Mammary microvascular endothelial cell (primary cell): ENCODE results near the gene ANKRD17. TPM values are rescaled to one million over a fixed set of nuclear protein-coding genes. Genes with fewer than 3 reads are reported as not detected.

Experiments
- total RNA-seq: library from RNA; depleted of rRNA; stranded (reverse); fragments of >200 nt; gene quantifications from 2 replicates; pipeline ENCODE4 v1.2.3, GENCODE V29; 2015

The ANKRD17 gene, protein sequence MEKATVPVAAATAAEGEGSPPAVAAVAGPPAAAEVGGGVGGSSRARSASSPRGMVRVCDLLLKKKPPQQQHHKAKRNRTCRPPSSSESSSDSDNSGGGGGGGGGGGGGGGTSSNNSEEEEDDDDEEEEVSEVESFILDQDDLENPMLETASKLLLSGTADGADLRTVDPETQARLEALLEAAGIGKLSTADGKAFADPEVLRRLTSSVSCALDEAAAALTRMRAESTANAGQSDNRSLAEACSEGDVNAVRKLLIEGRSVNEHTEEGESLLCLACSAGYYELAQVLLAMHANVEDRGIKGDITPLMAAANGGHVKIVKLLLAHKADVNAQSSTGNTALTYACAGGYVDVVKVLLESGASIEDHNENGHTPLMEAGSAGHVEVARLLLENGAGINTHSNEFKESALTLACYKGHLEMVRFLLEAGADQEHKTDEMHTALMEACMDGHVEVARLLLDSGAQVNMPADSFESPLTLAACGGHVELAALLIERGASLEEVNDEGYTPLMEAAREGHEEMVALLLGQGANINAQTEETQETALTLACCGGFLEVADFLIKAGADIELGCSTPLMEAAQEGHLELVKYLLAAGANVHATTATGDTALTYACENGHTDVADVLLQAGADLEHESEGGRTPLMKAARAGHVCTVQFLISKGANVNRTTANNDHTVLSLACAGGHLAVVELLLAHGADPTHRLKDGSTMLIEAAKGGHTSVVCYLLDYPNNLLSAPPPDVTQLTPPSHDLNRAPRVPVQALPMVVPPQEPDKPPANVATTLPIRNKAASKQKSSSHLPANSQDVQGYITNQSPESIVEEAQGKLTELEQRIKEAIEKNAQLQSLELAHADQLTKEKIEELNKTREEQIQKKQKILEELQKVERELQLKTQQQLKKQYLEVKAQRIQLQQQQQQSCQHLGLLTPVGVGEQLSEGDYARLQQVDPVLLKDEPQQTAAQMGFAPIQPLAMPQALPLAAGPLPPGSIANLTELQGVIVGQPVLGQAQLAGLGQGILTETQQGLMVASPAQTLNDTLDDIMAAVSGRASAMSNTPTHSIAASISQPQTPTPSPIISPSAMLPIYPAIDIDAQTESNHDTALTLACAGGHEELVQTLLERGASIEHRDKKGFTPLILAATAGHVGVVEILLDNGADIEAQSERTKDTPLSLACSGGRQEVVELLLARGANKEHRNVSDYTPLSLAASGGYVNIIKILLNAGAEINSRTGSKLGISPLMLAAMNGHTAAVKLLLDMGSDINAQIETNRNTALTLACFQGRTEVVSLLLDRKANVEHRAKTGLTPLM (N-terminal part only)
- 35.1 and 36.6 TPM in 2 replicates for total RNA-seq

GRCh38 chr4:73258686-73259570 is at the start of gene ANKRD17:
TSS of gene ANKRD17 (minus strand) at chr4:73258798. CDS start at chr4:73258668, 130 bp downstream.

DNA sequence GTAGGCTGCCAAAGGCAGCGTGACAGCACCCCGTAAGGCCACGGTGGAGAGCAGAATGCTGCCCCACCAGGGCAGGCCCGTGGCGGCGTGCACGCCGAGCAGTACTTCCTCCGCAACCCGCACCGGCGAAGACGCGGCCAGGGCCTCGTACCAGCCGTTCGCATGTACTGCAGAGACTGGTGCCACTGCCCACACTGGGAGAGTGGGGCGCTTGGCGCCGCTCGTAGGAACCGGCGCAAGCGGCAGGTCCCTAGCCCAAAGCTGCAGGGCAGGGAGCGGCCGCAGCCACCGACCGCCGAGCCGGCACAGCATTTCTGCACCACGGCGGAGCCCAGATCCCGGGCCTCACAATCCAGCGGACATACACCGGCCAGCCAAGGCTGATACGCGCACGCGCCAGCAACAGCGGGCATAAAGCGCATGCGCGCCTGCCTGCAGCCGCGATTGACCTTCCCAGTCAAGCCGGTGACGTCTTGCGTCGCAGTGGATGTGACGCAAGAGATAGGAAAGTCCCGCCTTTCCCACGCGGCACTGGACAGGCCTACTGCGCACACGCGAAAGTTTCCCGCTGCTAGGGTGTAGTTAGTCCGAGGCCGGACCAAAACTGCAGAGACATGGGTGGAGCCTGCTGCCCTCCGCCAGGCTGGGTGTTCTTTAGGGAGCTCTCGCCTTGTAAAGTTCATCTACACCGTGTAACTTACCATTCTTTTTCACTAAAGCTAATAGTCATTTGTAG is 189.1 kb downstream of the ANKRD17 start, which contains the start of gene COX18:
Gene COX18 (minus strand): TSS at position 379 of the 736 bp plus-strand sequence. CDS start 67 bp downstream, at position 312.

Other genes starting within 250 kb of the ANKRD17 start
- gene COX18, start 189.1 kb downstream of the ANKRD17 start, total RNA-seq = 19.0 and 29.1 TPM in 2 replicates
- gene ALB, start 145.5 kb upstream of the ANKRD17 start, total RNA-seq = not detected in 2 replicates
- not detected in 2 replicates for gene AFP, start 177.4 kb upstream of the ANKRD17 start, total RNA-seq
- not detected in 2 replicates for gene AFM, start 222.9 kb upstream of the ANKRD17 start, total RNA-seq